HG03342 (cell line): ENCODE results near the gene SMCO2.

ENCODE experiments used
- ATAC-seq: cut with Tn5 transposase; IDR thresholded peaks from one replicate; pipeline ENCODE4 v1.9.1; 2021; ENCODE audit warnings: mild to moderate bottlenecking, moderate library complexity; ENCODE audit not compliant: unreplicated experiment

The SMCO2 gene

DNA sequence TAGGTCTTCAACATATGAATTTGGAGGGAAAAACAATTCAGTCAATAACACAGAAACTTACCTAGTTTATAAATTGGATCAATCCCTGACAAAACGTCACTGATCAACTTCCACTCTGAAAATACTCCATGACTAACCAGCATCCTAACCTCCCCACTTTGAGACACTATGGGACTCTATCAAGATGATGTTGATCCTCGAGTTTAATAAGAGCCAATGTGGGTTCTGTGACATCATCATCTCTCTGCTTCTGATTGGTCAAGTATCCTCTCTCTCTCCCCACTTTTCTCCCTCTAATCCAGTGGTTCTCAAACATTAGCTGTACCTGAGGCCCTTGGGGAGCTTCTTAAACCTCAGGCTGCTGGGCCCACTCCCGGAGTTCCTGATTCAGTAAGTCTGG is at the start of gene SMCO2:
Gene SMCO2 (plus strand): TSS at position 301 of the 400 bp plus-strand sequence. CDS start 23,896 bp downstream, outside the sequence.
- ATAC-seq: no peak

DNA sequence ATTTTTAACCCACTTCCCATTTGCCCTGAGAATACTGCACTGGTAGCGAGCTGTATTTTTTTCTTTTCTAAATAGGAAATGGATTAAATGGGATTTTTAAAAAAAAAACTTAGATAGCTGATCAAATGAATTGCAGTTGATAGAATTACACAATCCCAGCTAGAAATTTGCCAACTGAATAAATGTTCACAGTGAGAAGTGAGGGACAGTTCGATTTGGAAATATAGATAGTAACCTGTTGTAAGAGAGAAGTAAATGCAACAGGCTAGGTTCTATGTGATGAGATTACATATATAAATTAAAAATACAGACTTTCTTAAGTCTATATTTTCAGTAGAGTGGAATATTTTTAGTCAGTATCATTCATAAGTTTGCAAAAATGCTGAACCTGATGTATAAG is 48.1 kb upstream of the SMCO2 start:
- no peak for ATAC-seq

DNA sequence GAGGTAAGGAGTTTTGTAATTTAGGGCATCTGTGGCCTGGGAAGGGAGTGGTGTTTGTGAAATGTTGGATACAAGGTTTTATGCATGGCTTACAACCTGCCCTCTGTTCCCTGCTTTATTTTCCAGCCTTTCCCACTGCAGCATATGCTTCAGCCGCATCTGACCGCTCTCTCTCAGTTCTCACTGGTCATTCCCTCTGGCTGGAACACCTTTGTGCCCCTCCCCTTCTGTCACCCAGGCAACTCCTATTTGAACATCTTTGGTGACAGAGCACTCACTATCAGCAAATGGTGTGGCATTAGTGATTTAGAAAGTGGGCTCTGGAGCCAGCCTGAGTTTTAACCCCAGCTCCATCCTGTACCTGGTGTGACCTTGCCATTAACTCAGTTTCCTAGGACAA is 47.5 kb upstream of the SMCO2 start:
- no peak for ATAC-seq

DNA sequence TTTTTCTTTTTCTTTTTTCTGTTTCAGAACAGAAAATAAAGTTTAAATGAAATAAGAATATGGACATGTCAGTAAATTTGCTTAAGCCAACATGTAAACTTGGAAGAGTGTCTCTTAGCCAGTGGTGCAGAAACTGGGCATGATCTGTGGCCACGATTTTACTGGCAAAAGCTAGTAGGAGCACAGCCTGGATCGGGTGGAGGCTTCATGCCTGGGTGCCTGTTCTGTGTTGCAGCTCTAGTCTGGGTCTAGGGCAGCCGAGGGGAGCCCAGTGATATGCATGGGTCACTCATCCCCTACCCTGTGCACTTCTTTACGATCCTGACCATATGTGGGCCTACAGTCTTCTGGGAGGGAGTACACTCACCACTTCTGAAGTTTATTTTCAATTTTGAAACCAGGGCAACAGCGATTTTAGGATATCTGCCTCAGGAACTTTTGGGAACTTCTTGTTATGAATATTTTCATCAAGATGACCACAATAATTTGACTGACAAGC is 45.6 kb upstream of the SMCO2 start:
- no peak for ATAC-seq

DNA sequence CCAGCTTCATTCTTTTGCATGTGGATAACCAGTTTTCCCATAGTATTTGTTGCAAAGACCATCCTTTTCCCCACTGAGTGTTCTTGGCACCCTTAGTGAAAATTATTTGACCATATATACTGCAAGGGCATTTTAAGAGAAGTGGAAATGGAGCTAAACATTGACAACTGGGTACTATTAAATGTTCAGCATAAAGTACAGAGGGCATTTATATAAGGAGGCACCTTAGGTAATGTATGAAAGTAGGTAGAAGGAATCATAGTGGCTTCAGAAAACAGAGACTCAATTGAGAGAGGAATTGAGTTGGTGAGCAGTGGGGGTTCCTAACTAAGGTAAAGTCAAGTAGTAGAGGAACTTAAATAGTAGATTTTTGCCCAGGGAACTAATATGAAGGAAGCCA is 34.5 kb upstream of the SMCO2 start:
- no peak for ATAC-seq

GRCh38 chr12:27422697-27423096 is 23.8 kb upstream of the SMCO2 start:
- ATAC-seq: no peak

- no peak for ATAC-seq
Measured at GRCh38 chr12:27424631-27425230, 21.8 kb upstream of the SMCO2 start.

- no peak for ATAC-seq
Measured at GRCh38 chr12:27425306-27425705, 21.2 kb upstream of the SMCO2 start.

DNA sequence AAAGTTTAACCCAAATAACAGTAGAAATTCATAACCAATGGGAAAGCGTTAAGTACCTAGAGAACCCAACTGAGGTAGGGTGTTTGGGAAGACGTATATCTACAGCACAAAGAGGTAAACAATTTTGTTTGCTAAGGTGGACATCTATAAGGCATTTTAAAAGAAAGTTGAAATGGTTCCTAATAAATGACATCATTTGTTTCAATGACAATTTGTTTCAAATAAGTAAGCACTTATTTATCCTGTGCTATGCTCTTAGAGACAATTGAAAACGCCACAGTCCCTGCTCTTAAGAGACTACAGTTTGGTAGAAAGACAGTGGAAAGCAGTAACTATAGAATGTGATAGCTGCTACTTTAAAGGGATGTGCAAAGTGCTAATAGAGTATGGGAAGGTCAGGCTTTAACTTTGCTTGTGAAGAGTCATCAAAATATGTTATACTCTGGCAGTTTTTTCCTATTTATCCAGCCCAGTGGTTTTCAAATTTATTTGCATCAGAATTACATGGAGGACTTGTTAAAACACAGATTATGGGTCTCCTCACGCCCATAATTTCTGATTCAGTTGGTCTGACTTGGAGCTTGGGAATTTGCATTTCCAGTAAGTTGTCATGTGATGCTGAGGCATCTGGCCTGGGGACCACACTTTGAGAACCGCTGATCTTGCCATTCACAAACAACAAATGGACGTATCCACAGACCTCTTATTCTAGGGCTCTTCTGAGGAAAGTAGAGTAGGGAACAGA is 19.6 kb upstream of the SMCO2 start:
- ATAC-seq: no peak

- no peak for ATAC-seq
Measured at GRCh38 chr12:27427824-27428223, 18.7 kb upstream of the SMCO2 start.

DNA sequence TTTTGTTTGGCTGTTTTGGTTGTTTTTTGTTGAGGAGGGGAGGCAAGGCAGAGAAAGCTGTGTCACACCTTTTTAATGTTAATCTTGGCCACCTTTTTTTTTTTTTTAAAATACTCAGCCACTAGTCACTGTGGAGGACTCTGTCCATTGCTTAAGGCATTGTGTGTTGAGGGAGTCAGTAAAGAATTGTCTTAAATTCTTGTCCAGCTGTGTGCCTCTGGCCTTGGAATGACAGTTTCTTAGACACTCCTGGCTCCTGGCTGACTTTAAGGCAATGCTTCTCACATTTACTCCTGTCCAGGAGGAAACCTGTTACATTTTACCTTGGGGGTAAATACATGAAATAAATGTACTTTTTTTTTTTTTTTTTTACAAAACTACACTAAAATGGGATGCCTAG is 18.1 kb upstream of the SMCO2 start:
- no peak for ATAC-seq

GRCh38 chr12:27429606-27430005 is 16.9 kb upstream of the SMCO2 start:
- no peak for ATAC-seq

DNA sequence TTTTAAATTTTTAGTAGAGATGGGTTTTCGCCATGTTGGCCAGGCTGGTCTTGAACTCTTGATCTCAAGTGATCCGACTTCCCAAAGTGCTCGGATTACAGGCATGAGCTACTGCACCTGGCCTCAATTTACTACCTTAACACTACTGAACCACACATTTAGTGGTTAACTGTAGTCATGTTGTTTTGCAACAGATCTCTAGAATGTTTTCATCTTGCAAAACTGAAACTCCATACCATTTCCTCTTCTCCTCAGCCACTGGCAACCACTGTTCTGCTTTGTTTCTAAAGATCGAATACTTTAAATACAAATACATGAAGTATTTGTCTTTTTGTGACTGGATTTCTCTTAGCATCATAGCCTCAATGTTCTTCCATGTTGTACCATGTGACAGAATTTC is 15.4 kb upstream of the SMCO2 start:
- no peak for ATAC-seq

- no peak for ATAC-seq
Measured at GRCh38 chr12:27434673-27435565, 11.6 kb upstream of the SMCO2 start.

DNA sequence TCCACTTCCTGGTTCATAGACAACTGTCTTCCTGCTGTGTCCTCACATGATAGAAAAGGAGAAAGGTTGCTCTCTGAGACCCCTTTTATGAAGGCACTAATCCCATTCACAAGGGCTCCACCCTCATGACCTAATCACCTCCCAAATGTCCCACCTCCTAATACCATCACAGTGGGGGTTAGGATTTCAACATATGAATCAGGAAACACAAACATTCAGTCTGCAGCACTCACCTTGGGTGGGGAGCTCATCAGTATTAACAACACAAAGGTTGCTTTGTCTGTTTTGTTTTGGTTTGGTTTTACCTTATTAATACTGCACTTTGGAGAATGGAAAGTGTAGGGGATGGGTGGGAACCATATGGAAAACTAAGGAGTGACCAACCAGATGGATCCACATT is 10.5 kb upstream of the SMCO2 start:
- ATAC-seq: no peak

DNA sequence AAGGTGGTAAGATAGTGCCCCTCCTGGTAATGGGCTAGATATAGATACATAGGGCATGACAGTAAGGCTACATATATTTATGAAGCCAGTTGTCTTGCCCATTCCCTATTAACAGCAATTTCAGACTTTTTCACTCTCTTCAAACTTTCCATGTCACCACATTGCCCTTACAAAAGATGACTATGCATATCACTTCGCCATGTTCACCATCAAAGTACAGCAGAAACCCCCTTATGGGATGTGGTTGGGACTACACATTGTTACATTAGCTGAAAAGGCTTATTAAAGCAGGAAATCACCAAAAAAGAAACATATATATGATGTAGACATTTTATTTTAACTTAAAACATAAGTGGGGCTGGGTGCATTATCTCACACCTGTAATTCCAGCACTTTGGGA is 9.8 kb upstream of the SMCO2 start:
- no peak for ATAC-seq

GRCh38 chr12:27437839-27438238 is 8.7 kb upstream of the SMCO2 start:
- ATAC-seq: no peak

- ATAC-seq: no peak
Measured at GRCh38 chr12:27447761-27448160, 1.2 kb downstream of the SMCO2 start.

GRCh38 chr12:27449026-27449425 is 2.5 kb downstream of the SMCO2 start:
- ATAC-seq: no peak

- no peak for ATAC-seq
Measured at GRCh38 chr12:27449893-27450534, 3.5 kb downstream of the SMCO2 start.
